HG02798 (cell line): ENCODE measurements around the gene AGPS.
"Not testable (repeated sequence)": the region's sequence is repeated elsewhere in the genome, so short reads cannot be mapped to it uniquely, and the experiment has no call there.

Experiments used
- ATAC-seq: cut with Tn5 transposase; IDR thresholded peaks from one replicate; pipeline ENCODE4 v1.9.1; 2021; ENCODE audit warnings: mild to moderate bottlenecking; ENCODE audit not compliant: unreplicated experiment, poor library complexity

AGPS gene

DNA sequence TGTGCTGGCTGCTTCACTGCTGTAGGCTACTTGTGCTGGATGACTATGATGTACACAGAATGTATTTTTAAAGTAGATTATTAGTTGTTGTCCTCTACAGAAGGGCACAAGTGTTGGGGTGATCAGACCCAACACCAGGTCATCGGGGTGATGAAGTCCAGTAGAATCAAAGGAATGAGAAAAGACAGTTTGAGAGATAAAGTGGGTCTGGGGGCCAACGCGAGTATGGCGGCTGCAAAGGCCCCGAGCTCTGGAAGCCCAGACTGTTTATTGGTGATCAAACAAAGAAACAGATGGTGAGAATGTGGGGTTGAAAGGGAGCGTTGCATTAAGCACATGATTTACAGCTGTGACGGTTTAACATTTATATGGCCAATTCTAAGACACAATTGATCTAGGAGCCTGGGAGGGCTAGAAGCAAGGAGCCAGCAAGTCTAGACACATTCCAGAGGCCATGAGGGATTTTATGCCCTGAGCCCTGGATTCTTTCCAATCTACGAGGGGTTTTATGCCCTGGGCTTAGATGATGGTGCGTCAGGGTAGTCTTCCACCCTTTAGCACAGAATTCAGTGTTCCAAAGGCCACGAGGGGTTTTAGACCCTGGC is 153.5 kb downstream of the AGPS start:
- no peak for ATAC-seq

DNA sequence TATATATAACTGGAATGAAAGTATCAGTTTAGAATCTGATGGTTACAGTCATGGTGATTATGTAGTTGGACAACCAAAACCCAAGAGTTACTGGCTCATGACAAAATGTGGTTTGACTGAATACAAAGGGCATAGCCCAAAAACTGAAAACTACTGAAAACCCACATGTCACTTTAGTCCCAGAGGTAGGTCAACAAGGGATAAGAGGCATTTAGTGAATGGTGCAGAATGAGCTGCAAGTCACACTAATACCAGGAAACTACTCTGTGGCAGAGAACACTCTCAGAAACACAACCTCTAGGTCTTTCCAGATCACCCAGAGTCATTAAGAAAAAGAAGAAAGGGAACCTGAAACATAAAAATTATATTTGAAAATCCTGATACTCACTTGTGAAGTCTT is 154.5 kb downstream of the AGPS start:
- ATAC-seq, result peak; percentile 90

- ATAC-seq, result no peak
Observed at GRCh38 chr2:177547772-177548171, 155.2 kb downstream of the AGPS start.

DNA sequence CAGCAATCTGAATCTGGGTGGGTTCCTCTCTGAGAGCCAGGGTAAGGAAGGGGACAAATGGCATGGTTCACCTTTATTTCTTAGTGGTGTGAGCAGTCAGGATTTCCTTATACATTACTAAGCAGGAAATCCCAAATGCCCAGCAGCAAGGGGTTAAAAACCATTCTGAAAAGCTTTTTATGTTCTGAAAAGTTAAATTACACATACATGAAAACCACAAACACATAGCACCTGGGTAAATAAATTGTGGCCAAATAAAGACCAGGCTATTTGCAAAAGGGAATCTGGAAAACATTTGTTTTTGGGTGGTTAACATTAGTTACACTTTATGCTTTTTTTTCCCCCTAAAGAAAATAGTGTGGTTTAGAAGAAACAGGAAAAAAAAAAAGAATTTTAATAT is 156.1 kb downstream of the AGPS start:
- no peak for ATAC-seq

DNA sequence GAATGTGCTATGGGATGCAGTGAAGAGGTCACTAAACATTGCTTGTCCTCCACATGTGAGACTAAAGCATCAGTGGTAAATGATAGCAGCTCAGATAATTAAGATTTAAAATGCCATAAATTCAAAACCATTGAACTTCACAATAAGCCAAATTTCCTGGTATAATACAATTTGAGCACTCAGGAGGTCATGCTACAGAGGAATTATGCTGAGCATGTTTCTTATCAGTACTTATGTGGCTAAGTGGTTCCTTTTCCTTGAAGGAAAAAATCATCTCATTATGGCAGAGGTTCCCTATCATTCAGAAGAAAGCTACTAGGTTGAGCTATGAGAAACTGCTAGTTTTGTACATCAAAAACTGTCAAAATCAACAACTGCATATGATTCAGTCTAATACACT is 156.6 kb downstream of the AGPS start:
- ATAC-seq, result no peak

GRCh38 chr2:177550264-177551200 is 158.0 kb downstream of the AGPS start:
- no peak for ATAC-seq

DNA sequence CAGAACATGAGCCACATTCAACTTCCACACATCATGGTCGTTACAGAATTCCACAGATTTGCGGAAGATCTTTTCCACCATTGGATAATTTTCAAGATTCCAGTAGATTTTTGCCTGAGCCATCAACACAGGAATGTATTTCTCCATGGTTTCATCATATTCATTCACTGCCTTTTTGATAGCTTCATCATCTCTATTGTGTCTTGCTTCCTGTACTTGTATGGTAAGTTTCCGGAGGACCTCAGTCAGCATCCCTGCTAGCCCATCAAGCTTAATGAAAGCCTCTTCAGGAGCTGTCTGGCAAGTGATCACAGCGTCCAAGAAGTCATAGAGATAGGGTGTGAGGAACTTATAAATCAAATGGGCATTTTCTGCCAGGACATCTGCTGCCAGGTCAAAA is 158.8 kb downstream of the AGPS start:
- ATAC-seq, result not testable (repeated sequence)

DNA sequence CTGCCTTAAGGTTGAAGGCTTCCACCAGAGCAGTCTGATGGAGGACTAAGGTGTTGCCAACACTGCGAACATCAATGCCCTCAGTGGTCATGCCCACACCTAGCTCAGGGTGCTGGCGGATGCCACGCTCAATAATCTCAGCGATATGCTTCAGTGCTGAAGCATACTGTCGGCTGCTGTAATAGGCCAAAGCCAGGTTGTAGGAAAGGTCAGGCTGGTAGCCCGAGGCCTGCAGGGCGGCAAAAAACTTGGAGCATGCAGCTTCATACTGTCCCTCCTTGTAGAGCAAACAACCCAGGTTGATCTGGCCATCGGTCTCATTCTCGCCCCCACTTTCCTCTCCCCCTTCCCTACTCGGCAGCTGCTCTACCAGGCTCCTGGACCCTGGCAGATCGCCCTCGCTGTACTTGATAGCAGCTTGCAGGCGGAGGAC is 159.4 kb downstream of the AGPS start:
- ATAC-seq, result no peak

DNA sequence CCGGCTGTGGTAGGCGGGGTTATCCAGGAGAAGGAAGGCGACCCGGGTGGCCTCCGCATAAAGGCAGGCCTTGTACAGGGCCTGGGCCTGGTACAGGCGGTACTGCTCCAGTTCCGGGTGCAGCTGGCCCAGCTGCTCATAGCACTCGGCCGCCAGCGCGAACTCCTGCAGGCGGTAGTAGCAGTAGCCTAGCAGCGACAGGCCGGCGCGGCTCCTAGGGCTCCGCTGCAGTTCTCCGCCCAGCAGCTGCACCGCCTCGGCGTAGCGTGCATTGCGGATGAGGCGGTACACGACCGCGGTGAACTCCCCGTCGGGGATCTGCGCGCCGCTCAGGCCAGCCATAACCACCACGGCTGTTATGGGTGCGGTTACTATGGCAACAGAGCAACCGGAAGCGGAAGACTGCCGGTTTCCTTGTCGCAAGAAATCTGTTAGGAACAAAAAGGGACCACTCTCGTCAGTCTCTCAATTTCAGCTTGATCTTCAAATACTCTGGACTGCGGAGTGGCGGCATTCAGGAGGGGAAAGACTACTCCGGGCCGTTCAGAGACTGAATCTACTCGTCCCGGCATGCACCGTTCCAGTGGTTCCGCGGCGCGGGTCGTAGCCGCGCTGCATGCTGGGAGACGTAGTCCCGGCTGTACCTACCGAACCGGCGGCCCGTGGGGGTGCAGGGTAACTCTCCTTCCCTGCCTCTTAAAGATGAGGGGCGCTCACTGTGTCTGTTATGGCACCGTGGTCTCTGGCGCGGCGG is 160.0 kb downstream of the AGPS start:
- peak; percentile 95 for ATAC-seq

DNA sequence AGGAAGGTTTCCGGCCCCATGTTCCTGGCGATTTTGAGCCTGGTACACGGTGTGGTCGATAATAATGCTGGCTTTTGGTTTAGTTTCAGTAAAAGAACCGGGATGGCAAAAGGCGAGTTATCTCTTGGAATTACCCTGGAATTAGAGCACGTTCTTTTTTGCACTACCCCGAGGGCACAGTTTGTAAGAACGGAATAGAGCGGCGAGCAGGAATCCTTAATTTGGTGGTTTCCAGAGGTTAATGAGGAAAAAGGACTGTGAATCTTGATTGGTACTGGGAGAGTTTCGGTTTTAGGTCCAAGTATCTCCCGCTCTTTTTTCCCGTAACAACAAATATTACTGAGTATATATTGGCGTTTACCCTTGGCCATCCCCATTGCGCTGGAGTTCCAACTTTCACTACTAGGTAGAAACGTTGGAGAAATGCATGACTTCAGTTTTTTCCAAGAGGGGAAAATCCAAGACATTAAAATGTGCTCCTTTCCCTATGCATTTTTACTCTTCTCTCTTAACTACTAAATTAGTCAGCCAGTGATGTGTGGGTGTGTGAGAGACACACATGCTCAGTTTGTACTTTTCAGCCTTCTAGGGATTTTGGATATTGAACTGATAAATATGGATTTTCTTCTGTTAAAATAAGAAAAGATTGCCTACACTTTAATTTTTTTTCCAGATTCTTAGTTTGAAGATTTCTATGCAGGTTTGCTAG is 160.8 kb downstream of the AGPS start:
- ATAC-seq, result no peak

DNA sequence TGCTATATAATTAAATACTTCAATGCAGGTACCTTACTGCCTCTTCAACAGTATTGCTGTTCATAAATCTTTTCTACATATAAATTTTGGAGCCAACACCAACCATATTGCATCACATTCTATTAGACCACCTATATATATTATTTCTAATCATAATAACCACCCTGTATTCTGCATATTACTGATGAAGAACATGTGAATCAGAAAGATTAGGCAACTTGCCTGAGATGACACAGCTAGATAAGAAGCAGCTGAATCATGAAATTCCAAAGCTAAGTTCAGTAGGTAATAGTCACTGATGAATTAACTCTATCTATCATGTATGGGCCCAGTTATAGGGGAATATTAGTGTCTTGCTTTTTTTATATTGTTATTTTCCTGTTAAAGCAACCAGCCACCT is 161.8 kb downstream of the AGPS start:
- ATAC-seq, result no peak

DNA sequence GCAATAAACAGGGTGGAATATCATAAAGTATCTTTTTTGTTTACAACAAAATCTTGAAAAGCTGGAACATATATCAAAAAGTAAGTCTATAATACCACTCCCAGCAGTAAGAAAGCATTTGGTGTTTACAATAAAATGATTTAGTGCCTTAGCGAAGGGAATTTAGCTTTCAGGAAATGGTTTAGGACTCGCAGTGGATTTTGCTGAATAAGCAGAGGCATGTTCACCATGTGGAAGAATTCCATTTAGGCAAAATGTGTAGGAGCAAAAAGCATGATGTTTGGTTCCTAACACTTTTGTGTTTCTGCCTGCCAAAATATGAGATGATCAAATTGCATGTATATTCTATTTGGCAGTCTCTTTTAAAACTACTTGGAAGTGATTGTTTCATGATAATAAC is 163.6 kb downstream of the AGPS start:
- ATAC-seq, result no peak

DNA sequence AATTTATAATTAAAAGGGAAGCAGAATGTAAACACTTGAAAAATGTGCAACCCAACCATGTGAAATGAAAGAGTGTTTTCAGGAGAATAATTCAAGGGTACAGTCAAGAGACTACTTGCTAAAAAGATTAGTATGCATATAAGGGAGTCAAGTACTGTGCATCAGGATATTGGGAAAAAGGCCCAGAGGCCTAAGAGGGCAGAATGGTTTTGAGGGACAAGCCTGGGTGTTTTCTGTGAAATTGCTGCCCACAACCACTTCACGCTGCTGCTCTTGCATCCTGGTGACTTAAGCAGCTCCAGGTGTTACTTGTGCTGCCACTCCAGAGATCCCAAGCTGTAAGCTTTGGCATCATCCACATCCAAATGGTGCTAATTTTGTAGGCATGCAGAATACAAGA is 165.2 kb downstream of the AGPS start:
- no peak for ATAC-seq

DNA sequence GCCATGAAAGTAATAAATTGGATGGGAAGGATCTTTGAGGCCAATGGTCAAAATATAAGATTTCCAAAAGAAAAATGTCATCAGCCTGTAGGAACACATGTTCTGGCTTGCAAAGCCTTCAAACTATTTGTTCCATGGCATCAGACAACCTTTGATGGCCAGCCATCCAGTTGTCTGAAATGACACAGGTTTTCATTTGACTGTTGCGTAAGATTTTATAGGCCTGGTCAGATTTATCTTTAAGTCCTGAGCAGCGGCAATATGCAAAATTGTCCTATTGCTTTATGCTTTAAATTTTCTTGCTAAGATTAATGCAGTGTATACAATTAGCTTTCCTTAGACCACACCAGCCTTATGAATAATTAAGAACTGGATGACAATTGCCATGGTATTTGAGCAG is 167.1 kb downstream of the AGPS start:
- no peak for ATAC-seq

GRCh38 chr2:177568390-177568789 is 175.8 kb downstream of the AGPS start:
- ATAC-seq, result no peak

- no peak for ATAC-seq
Observed at GRCh38 chr2:177568893-177569292, 176.3 kb downstream of the AGPS start.

GRCh38 chr2:177572236-177572671 is 179.7 kb downstream of the AGPS start:
- no peak for ATAC-seq

DNA sequence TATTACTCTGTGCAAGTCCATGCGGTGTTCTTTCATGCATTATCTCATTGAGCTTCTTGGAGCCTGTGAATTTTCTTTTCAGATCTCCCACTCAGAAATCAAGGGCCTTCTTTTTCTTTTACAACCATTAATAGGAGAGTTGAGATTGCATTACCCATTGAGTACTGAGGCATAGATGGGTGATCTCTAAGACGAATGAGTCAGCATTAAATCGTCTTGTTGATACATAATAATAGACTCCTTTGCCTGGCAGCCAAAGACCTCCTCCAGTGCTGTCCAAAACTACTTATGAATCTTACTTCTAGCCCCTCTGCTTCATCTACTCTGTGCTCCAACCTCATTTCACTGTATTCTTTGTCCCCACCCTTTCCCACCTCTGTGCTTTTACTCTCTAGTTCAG is 180.5 kb downstream of the AGPS start:
- ATAC-seq, result no peak

GRCh38 chr2:177574356-177574755 is 181.8 kb downstream of the AGPS start:
- no peak for ATAC-seq

DNA sequence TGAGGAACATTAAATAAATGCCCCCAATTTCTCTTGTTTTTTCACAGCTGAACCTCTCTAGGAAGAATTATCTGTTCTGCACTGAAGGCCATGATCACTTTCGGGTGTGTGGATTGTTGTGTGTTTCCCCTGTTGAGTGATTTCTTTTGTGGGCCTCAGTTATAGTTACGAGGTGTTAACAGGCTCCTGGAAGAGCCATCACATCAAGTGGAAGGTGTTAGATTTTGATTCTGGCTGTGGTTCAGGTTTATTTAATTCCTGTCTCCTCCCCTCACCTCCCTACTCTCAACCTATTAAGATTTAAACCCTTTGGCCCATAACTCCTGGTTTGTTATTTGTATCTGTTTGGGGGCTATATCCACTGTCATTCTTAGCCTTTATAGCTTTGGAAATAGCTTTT is 182.8 kb downstream of the AGPS start:
- ATAC-seq, result no peak
